Measurements from ENCODE around the gene TRMT13. TPM values are rescaled to one million over a fixed set of nuclear protein-coding genes. Genes with fewer than 3 reads are reported as not detected.

The TRMT13 gene
- total RNA-seq, 1 experiment from 2014 or later = 19.4 TPM

- Histone ChIP-seq H3K79me1 (ENCODE audit: insufficient read depth, low read depth, low read length, poor library complexity, severe bottlenecking) (peaks cover 5% of the 10 kb centered on the region), H3K23ac (ENCODE audit: insufficient read length, low read depth, low read length) (no peak overlapping the region), H2AK5ac (ENCODE audit: insufficient read length, low read length) (no peak overlapping the region), H3K79me2 (ENCODE audit: insufficient read depth, low read length) (peaks cover 15% of the 10 kb centered on the region; the same call in 1 of the 2 replicates), H2BK120ac (ENCODE audit: low read depth, low read length, poor library complexity, severe bottlenecking) (no peak overlapping the region), H3K27ac (ENCODE audit: insufficient read length, low read depth, low read length) (no peak overlapping the region), H2BK15ac (ENCODE audit: low read depth, low read length) (no peak overlapping the region), H2BK20ac (ENCODE audit: low read depth, low read length, poor library complexity, severe bottlenecking) (no peak overlapping the region), H3K56ac (ENCODE audit: insufficient read length, low read depth, low read length) (no peak overlapping the region), H3K18ac (ENCODE audit: insufficient read length, low read depth, low read length) (no peak overlapping the region), H2BK5ac (ENCODE audit: insufficient read length, low read length) (no peak overlapping the region), H4K20me1 (ENCODE audit: control insufficient read depth, insufficient read depth, insufficient read length) (no peaks in the 10 kb centered on the region), H3K4me1 (ENCODE audit: insufficient read depth, low read length) (no peaks in the 10 kb centered on the region), H3K4me2 (ENCODE audit: insufficient read depth, insufficient read length, low read length) (no peak overlapping the region), H2AFZ (ENCODE audit: low read length) (no peak overlapping the region), H3K23me2 (ENCODE audit: insufficient read length, low read depth, low read length, poor library complexity, severe bottlenecking) (peaks cover 2% of the 10 kb centered on the region), H4K5ac (ENCODE audit: insufficient read length, low read depth, low read length) (no peak overlapping the region), H3K9ac (ENCODE audit: extremely low read depth, insufficient read length, low read length) (no peak overlapping the region), H3K4ac (ENCODE audit: low read depth, low read length) (no peak overlapping the region), H3K14ac (ENCODE audit: insufficient read depth, low read length) (no peak overlapping the region), H3T11ph (ENCODE audit: low read length) (no peak overlapping the region), H3K9me3 (ENCODE audit: control insufficient read depth, low read depth, low read length) (no peaks in the 10 kb centered on the region), H2BK12ac (ENCODE audit: insufficient read length, low read depth, low read length) (no peak overlapping the region), H4K91ac (ENCODE audit: insufficient read length, low read depth, low read length) (no peak overlapping the region), H3K27me3 (ENCODE audit: insufficient read depth, low read length) (no peaks in the 10 kb centered on the region), H4K8ac (replicated peaks; ENCODE audit: insufficient read length, low read depth, low read length) (no peak overlapping the region)
- no peak overlapping the region for H3K27ac Mint-ChIP-seq
- no peak for DNase-seq
- WGBS (ENCODE audit: extremely low coverage, insufficient read length, low lambda C conversion rate) = no CpG with 5 or more reads among the region's 1 CpG
- no peaks in the 10 kb centered on the region for H3K9me3 Mint-ChIP-seq
- H3K4me1 Mint-ChIP-seq = peaks cover 7% of the 10 kb centered on the region in 2 experiments
- peaks cover 5 to 7% (median 5%) of the 10 kb centered on the region in 3 experiments; a peak in 5 of 7 replicates for H3K36me3 Mint-ChIP-seq (ENCODE audit: insufficient read depth in 1 of 3, low read depth in 3 of 3)
- no peaks in the 10 kb centered on the region for H3K27me3 Mint-ChIP-seq (ENCODE audit: low read depth)
- H3K4me3 Mint-ChIP-seq = no peak overlapping the region
- no peak for TF ChIP-seq CTCF (conservative IDR thresholded peaks at IDR 0.05)
These were observed 5.7 kb upstream of the TRMT13 start for GRCh38 chr1:100127226-100127625.

Data from H9 (cell line).